BE2C (cell line): ENCODE results near the gene PAX8.

Source experiments
- DNase-seq: peaks from one replicate; pipeline ENCODE4 v3.0.0-alpha.2; 2020
- H3K27me3 ChIP-seq: fragments of 250-450 bp; sonication (Bioruptor Pico); 2 replicates; pipeline ENCODE4 v1.5.1; 2020; ENCODE audit warnings: mild to moderate bottlenecking
- H3K36me3 ChIP-seq: fragments of 250-450 bp; sonication (Bioruptor Pico); 2 replicates; pipeline ENCODE4 v1.5.1; 2020; ENCODE audit warnings: mild to moderate bottlenecking
- H3K4me1 ChIP-seq: fragments of 250-450 bp; sonication (Bioruptor Pico); 2 replicates; pipeline ENCODE4 v1.5.1; 2020
- H3K4me3 ChIP-seq: 2 replicates; pipeline ENCODE4 v1.5.1; 2011; ENCODE audit warnings: low read depth, low read length
- H3K9me3 ChIP-seq: fragments of 250-450 bp; sonication (Bioruptor Pico); 2 replicates; pipeline ENCODE4 v1.5.1; 2020
- TF ChIP-seq, protein P1 (sequence below): IDR thresholded peaks from 2 replicates; pipeline ENCODE4 v1.5.1; 2012; ENCODE audit warnings: mild to moderate bottlenecking, low read depth, low read length

The PAX8 gene

DNA sequence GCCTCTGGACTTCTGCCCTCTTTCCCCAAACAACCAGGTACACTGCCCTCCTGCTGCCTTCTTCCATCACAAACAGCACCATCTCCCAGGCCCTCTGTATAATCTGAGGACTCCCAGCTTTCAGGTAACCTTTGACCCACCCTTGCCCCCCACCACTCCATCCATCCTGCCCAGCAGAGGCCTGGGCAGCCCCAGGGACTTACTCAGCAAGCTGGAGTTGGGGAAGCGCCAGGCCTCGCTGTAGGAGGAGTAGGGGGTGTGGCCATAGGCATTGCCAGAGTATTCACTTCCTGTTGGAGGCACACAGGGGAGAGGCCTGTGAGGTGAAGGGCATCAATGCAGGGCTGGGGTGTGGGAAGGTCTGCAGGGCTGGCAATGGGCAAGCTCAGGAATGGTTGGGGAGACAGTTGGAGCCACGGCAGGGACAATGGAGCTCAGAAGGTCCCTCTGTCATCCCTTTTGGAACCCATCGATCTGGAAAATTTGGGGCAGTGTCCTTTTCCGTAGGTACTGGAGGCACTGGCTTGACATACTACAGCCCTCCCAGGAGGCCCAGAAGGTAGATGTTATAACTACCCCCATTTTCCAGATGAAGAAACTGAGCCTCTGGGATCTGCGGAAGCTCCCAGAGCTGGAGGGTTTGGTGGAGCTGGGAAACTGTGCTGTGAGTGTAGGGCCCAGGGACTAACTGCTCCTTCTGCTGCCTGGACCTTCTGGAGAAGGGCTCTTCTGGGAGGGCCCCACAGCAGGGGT lies 58.7 kb downstream of the PAX8 start:
- no peaks in the 10 kb centered on the region for H3K36me3 ChIP-seq
- no peak overlapping the region for H3K4me3 ChIP-seq
- H3K9me3 ChIP-seq = no peaks in the 10 kb centered on the region
- H3K27me3 ChIP-seq = no peaks in the 10 kb centered on the region
- no peaks in the 10 kb centered on the region for H3K4me1 ChIP-seq
- TF ChIP-seq, protein P1, sequence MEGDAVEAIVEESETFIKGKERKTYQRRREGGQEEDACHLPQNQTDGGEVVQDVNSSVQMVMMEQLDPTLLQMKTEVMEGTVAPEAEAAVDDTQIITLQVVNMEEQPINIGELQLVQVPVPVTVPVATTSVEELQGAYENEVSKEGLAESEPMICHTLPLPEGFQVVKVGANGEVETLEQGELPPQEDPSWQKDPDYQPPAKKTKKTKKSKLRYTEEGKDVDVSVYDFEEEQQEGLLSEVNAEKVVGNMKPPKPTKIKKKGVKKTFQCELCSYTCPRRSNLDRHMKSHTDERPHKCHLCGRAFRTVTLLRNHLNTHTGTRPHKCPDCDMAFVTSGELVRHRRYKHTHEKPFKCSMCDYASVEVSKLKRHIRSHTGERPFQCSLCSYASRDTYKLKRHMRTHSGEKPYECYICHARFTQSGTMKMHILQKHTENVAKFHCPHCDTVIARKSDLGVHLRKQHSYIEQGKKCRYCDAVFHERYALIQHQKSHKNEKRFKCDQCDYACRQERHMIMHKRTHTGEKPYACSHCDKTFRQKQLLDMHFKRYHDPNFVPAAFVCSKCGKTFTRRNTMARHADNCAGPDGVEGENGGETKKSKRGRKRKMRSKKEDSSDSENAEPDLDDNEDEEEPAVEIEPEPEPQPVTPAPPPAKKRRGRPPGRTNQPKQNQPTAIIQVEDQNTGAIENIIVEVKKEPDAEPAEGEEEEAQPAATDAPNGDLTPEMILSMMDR = no peak
- DNase-seq = no peak

DNA sequence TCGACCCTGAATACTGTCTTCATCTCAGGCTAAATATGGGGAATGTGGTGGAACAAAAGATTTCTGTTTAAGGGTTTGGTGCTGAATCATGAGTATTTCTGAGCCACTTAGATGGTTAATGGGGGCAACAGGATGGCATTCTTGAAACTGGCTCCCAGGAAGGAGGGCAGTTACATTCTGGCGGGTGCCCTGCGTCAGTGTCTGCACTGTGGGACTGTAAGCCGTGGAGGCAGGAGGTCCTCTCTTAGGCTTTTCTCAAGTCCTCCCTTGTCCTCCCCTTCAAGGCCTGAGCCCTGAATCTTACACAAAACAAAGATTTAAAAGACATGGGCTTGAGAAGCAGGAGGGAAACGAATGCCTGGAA lies 59.2 kb downstream of the PAX8 start:
- H3K4me1 ChIP-seq = no peaks in the 10 kb centered on the region
- TF ChIP-seq, protein P1 = no peak
- DNase-seq = no peak

GRCh38 chr2:113219092-113219441 lies 59.7 kb downstream of the PAX8 start:
- no peaks in the 10 kb centered on the region for H3K36me3 ChIP-seq
- H3K4me1 ChIP-seq = no peaks in the 10 kb centered on the region
- H3K4me3 ChIP-seq = no peak overlapping the region

More for the DNA sequence above, 59.2 kb downstream of the PAX8 start:
- Histone ChIP-seq H3K4me3 (no peak overlapping the region), H3K36me3 (no peaks in the 10 kb centered on the region), H3K9me3 (no peaks in the 10 kb centered on the region), H3K27me3 (no peaks in the 10 kb centered on the region)

GRCh38 chr2:113218283-113219091 lies 60.2 kb downstream of the PAX8 start:
- Histone ChIP-seq H3K4me1 (no peaks in the 10 kb centered on the region), H3K4me3 (no peak overlapping the region), H3K27me3 (no peaks in the 10 kb centered on the region), H3K36me3 (no peaks in the 10 kb centered on the region), H3K9me3 (no peaks in the 10 kb centered on the region)
- TF ChIP-seq, protein P1 = no peak
- no peak for DNase-seq

More at GRCh38 chr2:113219092-113219441, 59.7 kb downstream of the PAX8 start:
- no peaks in the 10 kb centered on the region for H3K27me3 ChIP-seq
- TF ChIP-seq, protein P1 = no peak
- DNase-seq = no peak
- H3K9me3 ChIP-seq = no peaks in the 10 kb centered on the region

DNA sequence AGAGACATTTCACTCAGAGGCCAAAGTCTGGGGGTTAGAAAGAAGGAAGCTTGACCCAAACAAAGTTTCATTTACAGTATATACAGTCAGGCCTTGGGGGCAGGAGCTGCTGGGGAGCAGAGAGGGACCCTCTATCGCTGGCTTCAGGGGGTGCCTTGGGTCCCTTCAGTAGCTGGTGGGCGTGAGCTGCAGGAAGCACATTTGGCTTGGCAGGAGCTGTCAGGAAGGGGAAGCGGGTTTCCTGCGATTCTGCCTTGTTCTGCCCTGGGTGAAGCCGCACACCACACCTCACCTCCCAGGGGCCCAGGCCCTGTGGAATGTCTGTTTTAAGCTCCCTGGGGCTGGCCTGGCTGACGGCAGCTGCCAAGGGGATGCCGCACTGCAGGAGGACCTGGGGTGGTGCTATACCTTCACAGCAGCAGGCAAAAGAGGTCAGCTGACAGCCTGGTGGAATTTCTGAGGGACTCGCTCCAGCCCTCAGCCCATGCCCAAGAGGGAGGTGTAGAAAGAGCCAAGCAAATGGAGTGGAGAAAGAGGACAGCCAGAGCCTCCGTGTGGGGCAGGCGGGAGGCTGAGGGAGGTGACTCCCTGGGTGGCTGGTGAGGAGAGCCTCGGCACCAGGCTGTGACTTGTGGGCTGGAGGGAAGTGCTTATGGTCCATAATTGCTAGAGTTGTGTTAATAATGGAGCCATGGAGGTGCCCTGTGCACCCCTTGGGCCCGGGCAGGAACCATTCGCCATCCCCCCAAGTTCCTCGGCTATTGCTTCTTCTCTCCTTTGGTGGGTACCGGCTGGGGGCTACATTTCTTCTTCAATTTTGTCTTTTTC lies 61.1 kb downstream of the PAX8 start:
- no peaks in the 10 kb centered on the region for H3K36me3 ChIP-seq
- DNase-seq = no peak
- no peaks in the 10 kb centered on the region for H3K9me3 ChIP-seq
- no peaks in the 10 kb centered on the region for H3K27me3 ChIP-seq
- H3K4me3 ChIP-seq = no peak overlapping the region
- TF ChIP-seq, protein P1 = no peak
- no peaks in the 10 kb centered on the region for H3K4me1 ChIP-seq
